SK-N-SH (cell line): Measurements from ENCODE around the gene PES1. TPM values are rescaled to one million over a fixed set of nuclear protein-coding genes. Genes with fewer than 3 reads are reported as not detected.

Experiments
- CTCF ChIA-PET: fragments of 300-600, 350-600 bp; formaldehyde crosslinking; extraction: SDS; loops from one replicate; lab custom pipeline; 2021; lab: Yijun Ruan, JAX
- POLR2A ChIA-PET: fragments of 350-600 bp; sonication (Branson Sonifier 250); formaldehyde crosslinking; extraction: SDS; loops from one replicate; lab custom pipeline; 2020; ENCODE audit warnings: antibody characterized with exemption, inconsistent platforms; lab: Yijun Ruan, JAX
- DNase-seq: peaks from one replicate; pipeline ENCODE4 v3.0.0; 2012
- H2AFZ ChIP-seq: fragments of 200-600 bp; sonication (generic); 2 replicates; pipeline ENCODE4 v1.8.1; 2016; ENCODE audit warnings: antibody characterized with exemption, mild to moderate bottlenecking, low read depth
- H3F3A ChIP-seq: fragments of 200-600 bp; sonication (generic); replicated peaks from 2 replicates; pipeline ENCODE3; 2016; ENCODE audit warnings: antibody characterized with exemption, mild to moderate bottlenecking; ENCODE audit not compliant: insufficient read depth
- H3K27ac ChIP-seq, 2 experiments: fragments of 200-500 bp in 1 of 2; fragments of 200-600 bp in 1 of 2; sonication (Bioruptor generic) in 1 of 2; sonication (generic), shearing (Covaris generic) in 1 of 2; 2 replicates each; pipeline versions ENCODE4 v1.5.1 to v1.6.1; 2014 to 2016; ENCODE audit warnings: low read depth in 2 of 2, inconsistent platforms in 1 of 2, low read length in 1 of 2, mild to moderate bottlenecking in 1 of 2, mixed read lengths in 1 of 2
- H3K27me3 ChIP-seq: fragments of 200-600 bp; sonication (generic), shearing (Covaris generic); 2 replicates; pipeline ENCODE4 v1.6.1; 2016; ENCODE audit warnings: mixed run types; ENCODE audit not compliant: insufficient read depth
- H3K36me3 ChIP-seq, 2 experiments: fragments of 200-500 bp in 1 of 2; fragments of 200-600 bp in 1 of 2; sonication (Bioruptor generic) in 1 of 2; sonication (generic) in 1 of 2; replicated peaks in 1 of 2; 2 replicates each; pipeline versions ENCODE3 to v1.5.1; 2014 to 2016; ENCODE audit warnings: low read length in 1 of 2, mild to moderate bottlenecking in 1 of 2; ENCODE audit not compliant: insufficient read depth in 2 of 2, control insufficient read depth in 1 of 2
- H3K4me1 ChIP-seq, 2 experiments: fragments of 200-500 bp in 1 of 2; fragments of 200-600 bp in 1 of 2; sonication (Bioruptor generic) in 1 of 2; sonication (generic), shearing (Covaris generic) in 1 of 2; 2 replicates each; pipeline versions ENCODE4 v1.5.1 to v1.6.1; 2014 to 2016; ENCODE audit warnings: low read depth in 1 of 2, low read length in 1 of 2, mixed run types in 1 of 2; ENCODE audit not compliant: insufficient read depth in 2 of 2, control insufficient read depth in 1 of 2
- H3K4me2 ChIP-seq: fragments of 200-600 bp; sonication (generic), shearing (Covaris generic); 2 replicates; pipeline ENCODE4 v1.6.1; 2017; ENCODE audit warnings: mixed run types
- H3K4me3 ChIP-seq, 2 experiments: fragments of 200-500 bp in 1 of 2; fragments of 200-600 bp in 1 of 2; sonication (Bioruptor generic) in 1 of 2; sonication (generic), shearing (Covaris generic) in 1 of 2; 2 replicates each; pipeline versions ENCODE4 v1.5.1 to v1.8.1; 2014 to 2016; ENCODE audit warnings: low read depth in 2 of 2, inconsistent platforms in 1 of 2, low read length in 1 of 2, mild to moderate bottlenecking in 1 of 2, mixed read lengths in 1 of 2, moderate library complexity in 1 of 2
- H3K79me2 ChIP-seq: fragments of 200-600 bp; sonication (generic); 2 replicates; pipeline ENCODE4 v1.8.1; 2017; ENCODE audit warnings: mild to moderate bottlenecking; ENCODE audit not compliant: insufficient read depth
- H3K9ac ChIP-seq: fragments of 200-600 bp; sonication (generic); 2 replicates; pipeline ENCODE4 v1.6.1; 2017; ENCODE audit warnings: mixed run types
- H3K9me2 ChIP-seq: fragments of 200-600 bp; sonication (generic); 2 replicates; pipeline ENCODE4 v1.6.1; 2017; ENCODE audit warnings: mixed run types
- H3K9me3 ChIP-seq: fragments of 200-600 bp; sonication (generic); 2 replicates; pipeline ENCODE4 v1.6.1; 2017; ENCODE audit warnings: mixed run types, mild to moderate bottlenecking, moderate library complexity
- H4K20me1 ChIP-seq: fragments of 200-600 bp; sonication (generic); 2 replicates; pipeline ENCODE4 v1.6.1; 2017; ENCODE audit warnings: mild to moderate bottlenecking, mixed run types; ENCODE audit not compliant: insufficient read depth
- CTCF ChIP-seq: fragments of 200-600 bp; sonication (generic); IDR thresholded peaks from 2 replicates; pipeline ENCODE4 v1.6.1; 2017; ENCODE audit warnings: antibody characterized with exemption, mild to moderate bottlenecking, moderate library complexity
- EZH2phosphoT487 ChIP-seq: fragments of 200-600 bp; sonication (generic); IDR thresholded peaks from 2 replicates; pipeline ENCODE4 v1.6.1; 2017; ENCODE audit warnings: low read depth, mixed run types, mild to moderate bottlenecking, antibody characterized with exemption, moderate library complexity, borderline replicate concordance
- FOXJ3 ChIP-seq: sonication (generic); formaldehyde crosslinking; IDR thresholded peaks from 2 replicates; pipeline ENCODE4 v1.5.1; 2020; ENCODE audit warnings: mild to moderate bottlenecking, missing genetic modification reagents
- GABPA ChIP-seq: IDR thresholded peaks from 2 replicates; pipeline ENCODE4 v1.4.0; 2012; ENCODE audit warnings: low read depth, mild to moderate bottlenecking
- JUND ChIP-seq: IDR thresholded peaks from 2 replicates; pipeline ENCODE4 v1.4.0; 2012
- MEF2A ChIP-seq: IDR thresholded peaks from 2 replicates; pipeline ENCODE4 v1.4.0; 2012; ENCODE audit warnings: low read depth, borderline replicate concordance
- NFIC ChIP-seq: IDR thresholded peaks from 2 replicates; pipeline ENCODE4 v1.4.0; 2012; ENCODE audit warnings: borderline replicate concordance
- RAD21 ChIP-seq: IDR thresholded peaks from 2 replicates; pipeline ENCODE4 v1.6.1; 2012; ENCODE audit warnings: mild to moderate bottlenecking, low read length
- RCOR1 ChIP-seq: fragments of 150-350 bp; IDR thresholded peaks from 2 replicates; pipeline ENCODE4 v1.6.1; 2017; ENCODE audit warnings: antibody characterized with exemption, low read length
- RFX5 ChIP-seq: IDR thresholded peaks from 2 replicates; pipeline ENCODE4 v1.6.1; 2012; ENCODE audit warnings: mild to moderate bottlenecking, improper control_type of control experiment, low read length
- SMC3 ChIP-seq: IDR thresholded peaks from 2 replicates; pipeline ENCODE4 v1.6.1; 2012; ENCODE audit warnings: low read depth, low read length, improper control_type of control experiment
- TAF1 ChIP-seq: IDR thresholded peaks from 2 replicates; pipeline ENCODE4 v1.6.1; 2012; ENCODE audit warnings: low read depth, mild to moderate bottlenecking, low read length, moderate library complexity, borderline replicate concordance
- TEAD4 ChIP-seq: IDR thresholded peaks from 2 replicates; pipeline ENCODE4 v1.4.0; 2012; ENCODE audit warnings: mild to moderate bottlenecking, borderline replicate concordance; ENCODE audit not compliant: insufficient read depth
- YY1 ChIP-seq: IDR thresholded peaks from 2 replicates; pipeline ENCODE4 v1.4.0; 2012; ENCODE audit warnings: low read depth, mild to moderate bottlenecking
- WGBS: methylation state at CpG from one replicate; pipeline ENCODE4 v1.1.6; 2017; ENCODE audit warnings: low lambda C conversion rate; 5-methylcytosine and 5-hydroxymethylcytosine counted together
- polyA plus RNA-seq, 3 experiments: library from polyadenylated mRNA; depleted of rRNA; stranded (reverse); fragments of >200 nt; gene quantifications; 2 replicates each; pipeline ENCODE4 v1.2.3, GENCODE V29; 2012
- TF ChIP-seq, protein P1 (sequence below): IDR thresholded peaks from 2 replicates; pipeline ENCODE4 v1.6.1; 2012; ENCODE audit warnings: mild to moderate bottlenecking, low read depth, low read length, moderate library complexity
- TF ChIP-seq, protein P2 (sequence below): fragments of 150-350 bp; IDR thresholded peaks from 2 replicates; pipeline ENCODE4 v1.6.1; 2017; ENCODE audit warnings: antibody characterized with exemption, low read length, low read depth, borderline replicate concordance
- TF ChIP-seq, protein P3 (sequence below): IDR thresholded peaks from 2 replicates; pipeline ENCODE4 v1.4.0; 2012; ENCODE audit warnings: low read depth, borderline replicate concordance

Gene PES1
- polyA plus RNA-seq, 1 of the 3 experiments (the other 2 are of a cell fraction), result 109 TPM

DNA sequence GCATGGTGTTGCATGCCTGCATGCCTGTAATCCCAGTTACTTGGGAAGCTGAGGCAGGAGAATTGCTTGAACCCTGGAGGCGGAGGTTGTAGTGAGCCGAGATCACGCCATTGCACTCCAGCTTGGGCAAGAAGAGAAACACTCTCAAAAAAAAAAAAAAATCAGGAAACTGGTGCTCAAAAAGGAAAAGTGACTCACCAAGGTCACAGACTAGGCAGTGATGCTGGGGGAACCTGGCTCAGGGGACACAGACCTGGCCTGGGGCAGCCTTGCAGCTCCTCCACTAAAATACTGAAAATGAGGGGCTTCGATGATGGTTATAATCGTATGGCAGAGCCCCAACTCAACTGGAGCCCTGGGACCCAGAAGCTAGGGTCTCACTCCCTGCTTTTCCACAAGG is 35.8 kb upstream of the PES1 start:
- Histone ChIP-seq H3K9ac (no peak overlapping the region), H4K20me1 (no peaks in the 10 kb centered on the region), H3F3A (no peaks in the 10 kb centered on the region), H3K4me3 (no peak overlapping the region), H3K9me3 (no peaks in the 10 kb centered on the region), H3K27me3 (no peaks in the 10 kb centered on the region), H3K4me2 (no peak overlapping the region), H3K4me1 (peaks cover 0 to 16% of the 10 kb centered on the region in 2 experiments; a peak in 1 of 4 replicates), H2AFZ (no peak overlapping the region), H3K9me2 (no peaks in the 10 kb centered on the region), H3K36me3 (no peaks in the 10 kb centered on the region), H3K79me2 (no peaks in the 10 kb centered on the region), H3K27ac (no peak overlapping the region; a peak in 1 of 4 replicates)
- ChIA-PET CTCF (interaction anchor here (2.2 kb wide), 1 partner anchor 21 kb away, joined by 8 read pairs; the partner anchor contains the start of gene TCN2), POLR2A (no interaction called here)
- 92% methylated on average over 4 of the region's 5 CpGs for WGBS
- TF ChIP-seq RAD21 (no peak), RCOR1 (no peak), RFX5 (no peak), CTCF (no peak), YY1 (no peak), TAF1 (no peak)
- TF ChIP-seq, protein P1, sequence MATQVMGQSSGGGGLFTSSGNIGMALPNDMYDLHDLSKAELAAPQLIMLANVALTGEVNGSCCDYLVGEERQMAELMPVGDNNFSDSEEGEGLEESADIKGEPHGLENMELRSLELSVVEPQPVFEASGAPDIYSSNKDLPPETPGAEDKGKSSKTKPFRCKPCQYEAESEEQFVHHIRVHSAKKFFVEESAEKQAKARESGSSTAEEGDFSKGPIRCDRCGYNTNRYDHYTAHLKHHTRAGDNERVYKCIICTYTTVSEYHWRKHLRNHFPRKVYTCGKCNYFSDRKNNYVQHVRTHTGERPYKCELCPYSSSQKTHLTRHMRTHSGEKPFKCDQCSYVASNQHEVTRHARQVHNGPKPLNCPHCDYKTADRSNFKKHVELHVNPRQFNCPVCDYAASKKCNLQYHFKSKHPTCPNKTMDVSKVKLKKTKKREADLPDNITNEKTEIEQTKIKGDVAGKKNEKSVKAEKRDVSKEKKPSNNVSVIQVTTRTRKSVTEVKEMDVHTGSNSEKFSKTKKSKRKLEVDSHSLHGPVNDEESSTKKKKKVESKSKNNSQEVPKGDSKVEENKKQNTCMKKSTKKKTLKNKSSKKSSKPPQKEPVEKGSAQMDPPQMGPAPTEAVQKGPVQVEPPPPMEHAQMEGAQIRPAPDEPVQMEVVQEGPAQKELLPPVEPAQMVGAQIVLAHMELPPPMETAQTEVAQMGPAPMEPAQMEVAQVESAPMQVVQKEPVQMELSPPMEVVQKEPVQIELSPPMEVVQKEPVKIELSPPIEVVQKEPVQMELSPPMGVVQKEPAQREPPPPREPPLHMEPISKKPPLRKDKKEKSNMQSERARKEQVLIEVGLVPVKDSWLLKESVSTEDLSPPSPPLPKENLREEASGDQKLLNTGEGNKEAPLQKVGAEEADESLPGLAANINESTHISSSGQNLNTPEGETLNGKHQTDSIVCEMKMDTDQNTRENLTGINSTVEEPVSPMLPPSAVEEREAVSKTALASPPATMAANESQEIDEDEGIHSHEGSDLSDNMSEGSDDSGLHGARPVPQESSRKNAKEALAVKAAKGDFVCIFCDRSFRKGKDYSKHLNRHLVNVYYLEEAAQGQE, result no peak
- DNase-seq, result no peak

- H3K79me2 ChIP-seq, result no peaks in the 10 kb centered on the region
- H3F3A ChIP-seq, result no peaks in the 10 kb centered on the region
- ChIA-PET CTCF (interaction anchor here (1.0 to 2.2 kb wide), 4 partner anchors 8 to 182 kb away, joined by 3 to 8 read pairs (median 4); partner anchors contain the start of gene TCN2), POLR2A (no interaction called here)
- H3K9me3 ChIP-seq, result no peaks in the 10 kb centered on the region
- H3K4me2 ChIP-seq, result no peak overlapping the region
- no peaks in the 10 kb centered on the region for H3K27me3 ChIP-seq
- H3K9ac ChIP-seq, result no peak overlapping the region
- DNase-seq, result no peak
- H4K20me1 ChIP-seq, result no peaks in the 10 kb centered on the region
- H2AFZ ChIP-seq, result no peak overlapping the region
- WGBS, result 83% methylated on average over 3 of the region's 5 CpGs
- H3K27ac ChIP-seq, result no peak overlapping the region
- no peaks in the 10 kb centered on the region for H3K36me3 ChIP-seq
- no peak overlapping the region for H3K4me3 ChIP-seq
- H3K9me2 ChIP-seq, result no peaks in the 10 kb centered on the region
- H3K4me1 ChIP-seq, result peaks cover 0 to 16% of the 10 kb centered on the region in 2 experiments; a peak in 1 of 4 replicates
- no peak for TF ChIP-seq EZH2phosphoT487
- TF ChIP-seq, protein P2, sequence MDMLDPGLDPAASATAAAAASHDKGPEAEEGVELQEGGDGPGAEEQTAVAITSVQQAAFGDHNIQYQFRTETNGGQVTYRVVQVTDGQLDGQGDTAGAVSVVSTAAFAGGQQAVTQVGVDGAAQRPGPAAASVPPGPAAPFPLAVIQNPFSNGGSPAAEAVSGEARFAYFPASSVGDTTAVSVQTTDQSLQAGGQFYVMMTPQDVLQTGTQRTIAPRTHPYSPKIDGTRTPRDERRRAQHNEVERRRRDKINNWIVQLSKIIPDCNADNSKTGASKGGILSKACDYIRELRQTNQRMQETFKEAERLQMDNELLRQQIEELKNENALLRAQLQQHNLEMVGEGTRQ, result no peak
- no peak for TF ChIP-seq TEAD4
- TF ChIP-seq, protein P3, sequence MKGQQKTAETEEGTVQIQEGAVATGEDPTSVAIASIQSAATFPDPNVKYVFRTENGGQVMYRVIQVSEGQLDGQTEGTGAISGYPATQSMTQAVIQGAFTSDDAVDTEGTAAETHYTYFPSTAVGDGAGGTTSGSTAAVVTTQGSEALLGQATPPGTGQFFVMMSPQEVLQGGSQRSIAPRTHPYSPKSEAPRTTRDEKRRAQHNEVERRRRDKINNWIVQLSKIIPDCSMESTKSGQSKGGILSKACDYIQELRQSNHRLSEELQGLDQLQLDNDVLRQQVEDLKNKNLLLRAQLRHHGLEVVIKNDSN, result no peak
- no peak for TF ChIP-seq GABPA
- TF ChIP-seq JUND, result no peak
- no peak for TF ChIP-seq SMC3
- no peak for TF ChIP-seq FOXJ3 (CRISPR knock-in tag)
- no peak for TF ChIP-seq NFIC
- TF ChIP-seq RFX5, result no peak
- TF ChIP-seq, protein P1, result no peak
- TF ChIP-seq MEF2A, result no peak
Observed at GRCh38 chr22:30626413-30626812, 34.7 kb upstream of the PES1 start.
